ENCODE results near the gene CENPF.
A peak's percentile ranks its signal among the peaks of the same experiment; 100 is the strongest.

GRCh38 chr1:214637722-214638458, 34.9 kb downstream of the CENPF start:
- TF ChIP-seq EZH2 (IDR thresholded peaks at IDR 0.05; ENCODE audit: borderline replicate concordance, low read length), result no peak
- TF ChIP-seq, protein P1, sequence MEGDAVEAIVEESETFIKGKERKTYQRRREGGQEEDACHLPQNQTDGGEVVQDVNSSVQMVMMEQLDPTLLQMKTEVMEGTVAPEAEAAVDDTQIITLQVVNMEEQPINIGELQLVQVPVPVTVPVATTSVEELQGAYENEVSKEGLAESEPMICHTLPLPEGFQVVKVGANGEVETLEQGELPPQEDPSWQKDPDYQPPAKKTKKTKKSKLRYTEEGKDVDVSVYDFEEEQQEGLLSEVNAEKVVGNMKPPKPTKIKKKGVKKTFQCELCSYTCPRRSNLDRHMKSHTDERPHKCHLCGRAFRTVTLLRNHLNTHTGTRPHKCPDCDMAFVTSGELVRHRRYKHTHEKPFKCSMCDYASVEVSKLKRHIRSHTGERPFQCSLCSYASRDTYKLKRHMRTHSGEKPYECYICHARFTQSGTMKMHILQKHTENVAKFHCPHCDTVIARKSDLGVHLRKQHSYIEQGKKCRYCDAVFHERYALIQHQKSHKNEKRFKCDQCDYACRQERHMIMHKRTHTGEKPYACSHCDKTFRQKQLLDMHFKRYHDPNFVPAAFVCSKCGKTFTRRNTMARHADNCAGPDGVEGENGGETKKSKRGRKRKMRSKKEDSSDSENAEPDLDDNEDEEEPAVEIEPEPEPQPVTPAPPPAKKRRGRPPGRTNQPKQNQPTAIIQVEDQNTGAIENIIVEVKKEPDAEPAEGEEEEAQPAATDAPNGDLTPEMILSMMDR (IDR thresholded peaks at IDR 0.05; ENCODE audit: low read length), result peak; percentile 73

All from OCI-LY1 (cell line).